HG02885 (cell line): ENCODE measurements around the gene RABL2A.
A peak's percentile ranks its signal among the peaks of the same experiment; 100 is the strongest.
"Not testable (repeated sequence)": the region's sequence is repeated elsewhere in the genome, so short reads cannot be mapped to it uniquely, and the experiment has no call there.

Source experiments
- ATAC-seq: cut with Tn5 transposase; IDR thresholded peaks from one replicate; pipeline ENCODE4 v1.9.1; 2021; ENCODE audit warnings: mild to moderate bottlenecking; ENCODE audit not compliant: unreplicated experiment, poor library complexity

The RABL2A gene

GRCh38 chr2:113604661-113605060 is 22.4 kb upstream of the RABL2A start:
- not testable (repeated sequence) for ATAC-seq

- not testable (repeated sequence) for ATAC-seq
These were observed 21.0 kb upstream of the RABL2A start for GRCh38 chr2:113606036-113606435.

DNA sequence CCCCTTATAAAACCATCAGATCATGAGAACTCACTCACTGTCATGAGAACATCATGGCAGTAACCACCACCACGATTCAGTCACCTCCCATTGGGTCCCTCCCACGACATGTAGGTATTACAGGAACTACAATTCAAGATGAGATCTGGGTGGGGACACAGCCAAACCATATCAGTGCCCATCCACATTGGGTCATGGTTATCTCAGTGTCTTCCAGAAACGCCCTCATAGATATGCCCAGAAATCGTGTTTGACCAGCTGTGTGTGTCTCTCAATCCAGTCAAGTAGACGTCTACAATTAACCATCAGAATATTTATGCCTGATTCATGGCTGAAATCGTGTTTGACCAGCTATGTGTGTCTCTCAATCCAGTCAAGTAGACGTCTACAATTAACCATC is 17.2 kb upstream of the RABL2A start:
- ATAC-seq = not testable (repeated sequence)

DNA sequence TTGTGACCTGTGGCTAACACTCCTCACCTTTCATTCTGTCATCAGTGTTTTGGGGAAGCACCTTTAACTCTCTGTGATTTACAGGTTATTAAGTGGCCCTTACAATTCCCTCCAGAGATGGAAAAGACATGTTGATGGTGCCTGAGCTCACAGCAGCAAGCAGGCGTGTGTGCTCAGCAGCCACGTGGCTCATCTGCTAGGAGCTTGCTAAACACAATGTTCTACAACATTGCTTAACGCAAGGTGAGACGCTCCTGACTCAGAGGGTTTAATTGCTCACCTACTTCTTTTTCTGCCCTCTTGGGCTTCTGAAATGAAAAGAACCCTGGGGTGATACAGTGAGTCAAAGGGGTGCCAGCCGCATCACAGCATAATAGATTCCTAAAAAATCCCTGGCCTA is 6.1 kb upstream of the RABL2A start:
- ATAC-seq = not testable (repeated sequence)

DNA sequence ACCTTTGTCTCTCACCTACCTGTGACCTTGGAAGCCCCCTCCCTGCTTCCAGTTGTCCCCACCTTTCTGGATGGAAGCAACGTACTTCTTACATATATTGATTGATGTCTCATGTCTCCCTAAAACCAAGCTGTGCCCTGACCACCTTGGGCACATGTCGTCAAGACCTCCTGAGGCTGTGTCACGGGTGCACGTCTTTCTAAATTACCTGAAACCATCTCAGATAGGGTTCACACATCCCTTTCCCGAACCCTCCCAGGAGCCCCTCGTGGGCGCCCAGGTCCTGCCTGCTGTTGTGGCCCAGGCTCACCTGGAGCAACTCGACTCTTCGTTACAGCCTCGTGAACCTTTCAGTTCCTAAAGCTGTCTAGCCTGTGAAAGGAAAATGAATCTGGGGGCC is 1.2 kb upstream of the RABL2A start:
- not testable (repeated sequence) for ATAC-seq

DNA sequence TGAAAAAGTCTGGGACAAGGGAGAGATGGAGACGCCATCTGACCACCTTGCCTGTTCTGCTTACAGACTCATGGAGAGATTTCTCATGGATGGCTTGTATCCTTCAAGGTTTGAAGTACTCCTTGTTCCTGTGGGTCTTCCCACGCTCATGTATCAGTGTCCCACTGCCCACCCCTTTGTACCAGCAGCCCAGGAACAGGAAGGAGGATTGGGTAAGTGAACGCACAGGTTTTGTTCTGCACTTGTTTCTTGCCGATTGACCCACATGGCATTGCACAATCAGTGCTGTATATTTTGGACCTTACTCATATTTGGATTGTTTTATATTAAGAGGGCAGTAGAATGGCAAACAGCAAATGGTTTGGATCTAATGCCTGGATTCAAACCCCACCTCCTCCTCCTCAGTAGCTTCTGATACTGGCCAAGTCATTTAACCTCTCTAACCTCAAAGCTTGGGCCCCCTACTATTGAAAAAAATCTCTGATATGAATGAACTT is 5.8 kb downstream of the RABL2A start:
- ATAC-seq = not testable (repeated sequence)

DNA sequence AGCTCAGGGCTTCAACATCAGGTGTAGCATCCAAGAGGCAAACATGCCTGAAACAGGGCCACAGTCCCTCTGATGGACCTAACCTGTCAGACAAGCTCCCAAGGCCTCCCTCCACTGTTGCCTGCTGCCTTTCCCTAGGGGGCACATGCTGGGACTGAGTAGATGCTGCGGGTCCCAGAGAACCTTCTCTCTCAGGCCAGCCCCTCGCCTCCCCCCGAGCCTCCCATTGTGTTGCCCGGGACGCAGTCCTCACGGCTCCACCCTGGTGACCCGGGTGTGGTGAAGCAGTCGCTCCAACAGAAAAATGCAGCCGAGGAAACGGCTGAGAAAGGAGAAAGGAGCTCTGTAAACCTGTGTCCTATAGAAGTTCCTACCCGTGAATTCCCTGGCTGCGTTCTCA is 8.3 kb downstream of the RABL2A start:
- ATAC-seq = not testable (repeated sequence)

- not testable (repeated sequence) for ATAC-seq
These were observed 9.2 kb downstream of the RABL2A start for GRCh38 chr2:113636226-113636625.

- ATAC-seq = not testable (repeated sequence)
These were observed 11.0 kb downstream of the RABL2A start for GRCh38 chr2:113638084-113638483.

DNA sequence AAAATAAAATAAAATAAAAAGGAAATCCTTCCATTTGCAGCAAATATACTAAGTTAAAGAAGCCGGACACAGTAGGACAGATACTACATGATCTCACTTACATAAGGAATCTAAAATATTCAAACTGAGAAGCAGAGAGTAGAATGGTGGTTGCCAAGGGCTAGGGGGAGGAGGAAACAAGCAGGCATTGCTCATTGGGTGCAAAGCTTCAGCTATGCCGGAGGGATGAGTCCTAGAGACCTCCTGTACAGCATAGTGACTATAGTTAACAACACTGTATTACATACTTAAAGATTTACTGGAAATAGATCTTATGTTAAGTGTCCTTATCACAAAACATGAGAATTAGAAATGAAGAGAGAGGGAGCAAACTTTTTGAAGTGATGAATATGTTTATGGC is 19.2 kb downstream of the RABL2A start:
- ATAC-seq = not testable (repeated sequence)

DNA sequence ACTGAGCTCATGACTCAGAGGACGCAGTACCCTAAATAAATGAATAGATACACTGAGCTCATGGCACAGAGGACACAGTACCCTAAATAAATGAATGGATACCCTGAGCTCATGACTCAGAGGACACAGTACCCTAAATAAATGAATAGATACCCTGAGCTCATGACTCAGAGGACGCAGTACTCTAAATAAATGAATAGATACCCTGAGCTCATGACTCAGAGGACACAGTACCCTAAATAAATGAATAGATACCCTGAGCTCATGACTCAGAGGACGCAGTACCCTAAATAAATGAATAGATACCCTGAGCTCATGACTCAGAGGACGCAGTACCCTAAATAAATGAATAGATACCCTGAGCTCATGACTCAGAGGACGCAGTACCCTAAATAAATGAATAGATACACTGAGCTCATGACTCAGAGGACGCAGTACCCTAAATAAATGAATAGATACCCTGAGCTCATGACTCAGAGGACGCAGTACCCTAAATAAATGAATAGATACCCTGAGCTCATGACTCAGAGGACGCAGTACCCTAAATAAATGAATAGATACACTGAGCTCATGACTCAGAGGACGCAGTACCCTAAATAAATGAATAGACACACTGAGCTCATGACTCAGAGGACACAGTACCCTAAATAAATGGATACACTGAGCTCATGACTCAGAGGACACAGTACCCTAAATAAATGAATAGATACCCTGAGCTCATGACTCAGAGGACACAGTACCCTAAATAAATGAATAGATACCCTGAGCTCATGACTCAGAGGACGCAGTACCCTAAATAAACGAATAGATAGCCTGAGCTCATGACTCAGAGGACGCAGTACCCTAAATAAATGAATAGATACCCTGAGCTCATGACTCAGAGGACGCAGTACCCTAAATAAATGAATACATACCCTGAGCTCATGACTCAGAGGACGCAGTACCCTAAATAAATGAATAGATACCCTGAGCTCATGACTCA is 24.1 kb downstream of the RABL2A start:
- not testable (repeated sequence) for ATAC-seq

- not testable (repeated sequence) for ATAC-seq
These were observed 25.5 kb downstream of the RABL2A start for GRCh38 chr2:113652599-113652998.

- peak; percentile 82 for ATAC-seq
These were observed 29.1 kb downstream of the RABL2A start for GRCh38 chr2:113656031-113656624.

- ATAC-seq = not testable (repeated sequence)
These were observed 30.7 kb downstream of the RABL2A start for GRCh38 chr2:113657735-113658134.

DNA sequence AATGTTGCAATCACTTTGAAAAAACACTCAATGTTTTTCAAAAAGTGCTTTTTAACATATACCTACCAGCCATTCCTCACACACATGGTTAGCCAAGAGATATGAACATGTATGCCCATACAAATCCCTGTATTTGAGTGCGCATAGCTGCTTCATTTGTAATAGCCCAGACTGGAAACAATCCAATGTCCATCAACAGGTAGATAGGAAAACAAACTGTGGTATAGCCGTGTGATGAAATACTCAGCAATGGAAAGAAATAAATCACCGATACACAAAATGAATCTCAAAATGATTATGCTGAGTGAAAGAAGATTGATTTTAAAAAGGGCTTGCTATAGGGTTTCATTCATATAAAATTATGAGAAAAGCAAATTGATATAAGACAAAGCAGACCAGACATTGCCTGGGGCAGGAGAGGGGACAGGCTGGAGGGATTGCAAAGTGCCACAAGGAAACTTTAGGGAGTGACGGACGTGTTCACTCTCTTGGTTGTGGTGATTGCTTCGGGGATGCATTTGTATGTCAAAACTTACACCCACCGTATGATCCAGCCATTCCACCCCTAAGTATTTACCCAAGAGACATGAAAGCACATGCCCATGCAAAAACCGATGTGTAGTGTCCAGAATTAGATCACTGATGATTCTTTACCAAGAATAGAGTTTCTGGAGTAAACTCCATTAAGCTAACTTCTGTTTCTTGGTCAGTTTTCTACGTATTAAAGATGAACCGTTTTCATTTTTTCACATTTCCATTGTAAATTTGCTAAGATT is 36.4 kb downstream of the RABL2A start:
- ATAC-seq = not testable (repeated sequence)

DNA sequence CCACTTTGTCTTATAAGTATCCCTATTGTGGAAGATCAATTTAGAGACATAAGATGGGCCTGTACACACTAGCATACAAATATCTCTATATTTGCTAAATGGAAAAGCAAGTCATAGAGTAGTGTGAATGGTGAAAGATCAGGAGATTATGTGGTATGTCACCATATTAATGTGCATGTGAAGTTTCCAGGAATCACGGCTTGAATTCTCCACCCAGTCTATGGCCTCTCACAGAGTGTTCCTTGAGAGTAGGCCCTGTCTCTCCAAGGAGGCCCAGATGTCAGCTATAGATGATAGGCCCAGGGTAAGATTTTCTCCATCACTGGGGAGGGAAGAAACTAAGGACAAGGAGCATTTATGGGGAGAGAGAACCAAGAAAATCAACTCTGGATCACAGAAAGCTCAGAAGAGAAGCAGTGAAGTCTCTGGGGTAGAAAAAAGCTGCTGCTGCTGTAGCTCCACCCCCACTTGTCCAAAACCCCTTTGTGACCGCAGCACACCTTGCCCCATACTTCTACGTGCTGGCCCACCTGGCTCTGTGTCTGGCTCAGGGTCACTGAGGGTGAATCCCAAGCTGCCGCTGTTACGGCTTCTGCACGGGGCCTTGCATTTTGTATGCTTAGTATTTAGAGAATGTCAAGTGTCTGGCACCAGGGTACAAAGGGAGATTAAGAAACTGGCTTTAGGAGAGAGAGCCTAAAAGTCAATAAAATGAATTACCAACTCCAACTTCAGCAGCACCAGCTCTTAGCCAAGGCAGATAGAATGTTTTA is 37.9 kb downstream of the RABL2A start:
- ATAC-seq = not testable (repeated sequence)

GRCh38 chr2:113669013-113669412 is 41.9 kb downstream of the RABL2A start:
- ATAC-seq = not testable (repeated sequence)

- ATAC-seq = no peak
These were observed 45.4 kb downstream of the RABL2A start for GRCh38 chr2:113672326-113672932.

DNA sequence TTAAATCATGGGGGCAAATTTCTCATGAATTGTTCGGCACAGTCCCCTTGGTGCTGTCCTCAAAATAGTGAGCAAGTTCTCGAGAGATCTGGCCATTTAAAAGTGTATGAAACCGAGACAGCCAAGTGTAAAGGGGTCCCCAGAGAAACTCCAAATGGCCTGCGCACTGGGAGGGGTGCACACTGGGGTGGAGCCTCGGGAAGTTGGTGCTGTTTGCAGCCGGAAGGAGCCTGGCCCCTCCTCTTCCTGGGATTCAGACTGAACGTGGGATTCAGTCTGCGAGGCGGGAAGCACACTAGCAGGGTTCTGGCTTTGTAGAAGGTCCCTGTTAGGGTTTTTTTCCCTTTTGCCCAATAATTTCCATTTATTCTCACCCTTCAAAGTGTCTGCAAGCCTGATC is 48.8 kb downstream of the RABL2A start:
- ATAC-seq = no peak
